ENCODE results near the gene EIF2B4. TPM values are rescaled to one million over a fixed set of nuclear protein-coding genes. Genes with fewer than 3 reads are reported as not detected.

The EIF2B4 gene
- total RNA-seq, 4 donors from 2014 or later, result 34.3 to 68.2 (median 48.5) TPM

GRCh38 chr2:27379383-27379835, 9.3 kb upstream of the EIF2B4 start:
- 72% methylated on average over 2 of the region's 2 CpGs for WGBS
- Histone ChIP-seq H3K4me3 (peak overlapping the region; percentile 81), H3K27me3 (no peaks in the 10 kb centered on the region), H3K9me3 (no peaks in the 10 kb centered on the region), H3K36me3 (peaks cover 59% of the 10 kb centered on the region), H3K27ac (peak overlapping the region; percentile 80), H3K4me1 (peaks cover 29% of the 10 kb centered on the region)
- DNase-seq (ENCODE audit: low spot score in 2 of 2), result no peak
- TF ChIP-seq POLR2AphosphoS5 (IDR thresholded peaks at IDR 0.05), result no peak

GRCh38 chr2:27378809-27379290, 8.7 kb upstream of the EIF2B4 start:
- Histone ChIP-seq H3K9me3 (no peaks in the 10 kb centered on the region), H3K4me1 (peaks cover 29% of the 10 kb centered on the region), H3K27ac (no peak overlapping the region), H3K27me3 (no peaks in the 10 kb centered on the region), H3K4me3 (no peak overlapping the region), H3K36me3 (peaks cover 59% of the 10 kb centered on the region)
- TF ChIP-seq CTCF (IDR thresholded peaks at IDR 0.05) (no peak), EP300 (IDR thresholded peaks at IDR 0.05) (no peak), POLR2A (IDR thresholded peaks at IDR 0.05) (no peak), POLR2AphosphoS5 (IDR thresholded peaks at IDR 0.05) (no peak)
- WGBS, result 98% methylated on average over 5 of the region's 9 CpGs
- DNase-seq (ENCODE audit: low spot score in 2 of 2), result no peak

DNA sequence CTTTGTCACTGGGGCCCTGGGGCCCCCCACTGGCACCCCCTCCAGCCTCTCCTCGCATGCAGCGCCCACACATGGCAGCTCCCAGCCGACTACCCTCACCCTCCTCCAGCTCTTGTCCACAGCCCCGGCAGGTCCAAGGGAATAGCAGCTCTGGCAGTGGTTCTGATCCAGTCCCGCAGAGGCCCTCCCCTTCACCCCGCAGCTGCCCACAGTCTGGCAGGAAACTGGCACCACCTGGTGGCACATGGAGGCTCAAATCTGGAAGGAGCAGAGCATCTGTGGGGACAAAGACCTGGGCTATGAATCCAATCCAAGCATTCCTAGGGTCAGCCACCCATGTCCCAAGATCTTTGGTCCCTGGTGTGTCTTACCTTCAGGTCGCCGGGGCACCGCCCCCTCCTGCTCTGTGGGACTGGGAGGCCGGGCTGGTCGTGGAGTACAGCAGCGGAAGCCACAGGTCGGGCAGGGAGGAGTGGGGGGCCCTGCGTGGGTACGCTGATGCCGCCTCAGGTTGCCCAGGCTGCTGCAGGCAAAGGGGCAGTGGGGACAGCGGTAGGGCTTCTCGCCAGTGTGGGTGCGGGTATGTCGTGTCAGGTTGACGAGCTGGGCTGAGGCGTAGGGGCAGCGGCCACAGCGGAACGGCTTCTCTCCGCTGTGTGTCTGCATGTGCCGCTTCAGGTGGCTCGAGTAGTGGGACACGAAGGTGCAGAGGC, 8.1 kb upstream of the EIF2B4 start:
- H3K4me3 ChIP-seq, result no peak overlapping the region
- WGBS, result 95% methylated on average over 14 of the region's 29 CpGs
- TF ChIP-seq POLR2AphosphoS5 (IDR thresholded peaks at IDR 0.05), result no peak
- TF ChIP-seq EP300 (IDR thresholded peaks at IDR 0.05), result no peak
- TF ChIP-seq CTCF (IDR thresholded peaks at IDR 0.05), result peak in 1 of 2 donors; percentile 12
- H3K4me1 ChIP-seq, result peaks cover 29% of the 10 kb centered on the region
- H3K27ac ChIP-seq, result no peak overlapping the region
- no peaks in the 10 kb centered on the region for H3K9me3 ChIP-seq
- DNase-seq (ENCODE audit: low spot score in 2 of 2), result no peak
- no peaks in the 10 kb centered on the region for H3K27me3 ChIP-seq
- peaks cover 59% of the 10 kb centered on the region for H3K36me3 ChIP-seq

- H3K36me3 ChIP-seq, result peaks cover 60% of the 10 kb centered on the region
Measured at GRCh38 chr2:27377618-27378095, 7.5 kb upstream of the EIF2B4 start.

DNA sequence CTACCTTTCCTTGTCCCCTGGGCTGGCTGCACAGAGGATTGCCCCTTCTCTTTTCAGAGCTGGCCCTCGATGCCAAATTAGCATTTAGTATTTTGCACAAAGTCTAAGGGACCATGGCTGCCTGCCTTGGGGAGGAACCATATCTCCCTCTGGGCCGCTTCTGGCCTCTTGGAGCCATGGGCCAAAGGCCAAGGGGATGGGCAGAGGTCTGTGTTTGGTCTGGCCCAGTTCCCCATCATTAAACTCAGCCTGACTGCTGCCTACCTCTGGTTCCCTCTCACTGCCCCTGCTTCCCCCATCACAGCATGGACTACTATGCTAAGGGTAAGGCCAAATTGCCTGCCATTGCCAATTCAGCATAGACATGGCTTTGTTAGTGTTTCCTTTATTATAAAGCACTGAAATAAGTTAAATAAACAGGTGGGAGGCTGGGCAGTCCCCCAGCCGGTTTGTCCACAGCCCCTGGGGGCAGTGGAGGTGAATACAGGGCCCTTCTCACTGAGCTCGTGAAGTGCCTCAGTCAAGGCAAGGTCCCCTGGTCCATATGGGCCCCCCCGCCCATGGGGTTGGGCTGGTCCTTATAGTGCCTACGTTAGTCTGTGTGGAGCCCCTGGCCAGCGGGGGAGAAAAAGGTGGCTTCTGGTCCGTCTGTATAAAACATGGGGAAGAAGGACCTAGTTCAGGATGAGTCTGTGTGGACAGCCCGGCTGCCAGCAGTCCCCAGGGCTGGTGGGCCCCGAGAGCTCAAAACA, 6.9 kb upstream of the EIF2B4 start:
- Histone ChIP-seq H3K9me3 (no peaks in the 10 kb centered on the region), H3K4me3 (no peak overlapping the region), H3K4me1 (peaks cover 40% of the 10 kb centered on the region), H3K27me3 (no peaks in the 10 kb centered on the region), H3K27ac (no peak overlapping the region), H3K36me3 (peaks cover 55% of the 10 kb centered on the region)
- WGBS, result 72% methylated on average over 10 of the region's 10 CpGs
- TF ChIP-seq EP300 (IDR thresholded peaks at IDR 0.05), result no peak
- TF ChIP-seq CTCF (IDR thresholded peaks at IDR 0.05), result no peak
- TF ChIP-seq POLR2AphosphoS5 (IDR thresholded peaks at IDR 0.05), result no peak
- no peak for TF ChIP-seq POLR2A (IDR thresholded peaks at IDR 0.05)
- no peak for DNase-seq (ENCODE audit: low spot score in 2 of 2)

More at GRCh38 chr2:27377618-27378095, 7.5 kb upstream of the EIF2B4 start:
- Histone ChIP-seq H3K27me3 (no peaks in the 10 kb centered on the region), H3K9me3 (no peaks in the 10 kb centered on the region), H3K4me1 (peaks cover 34% of the 10 kb centered on the region), H3K27ac (no peak overlapping the region), H3K4me3 (no peak overlapping the region)
- WGBS, result 73% methylated on average over 6 of the region's 18 CpGs
- DNase-seq (ENCODE audit: low spot score in 2 of 2), result no peak
- TF ChIP-seq POLR2AphosphoS5 (IDR thresholded peaks at IDR 0.05), result no peak
- TF ChIP-seq POLR2A (IDR thresholded peaks at IDR 0.05), result no peak
- TF ChIP-seq EP300 (IDR thresholded peaks at IDR 0.05), result no peak
- no peak for TF ChIP-seq CTCF (IDR thresholded peaks at IDR 0.05)

All from suprapubic skin (tissue), 4 donors.